Measurements from ENCODE around the gene OBP2A. TPM values are rescaled to one million over a fixed set of nuclear protein-coding genes. Genes with fewer than 3 reads are reported as not detected.
"Not testable (repeated sequence)": the region's sequence is repeated elsewhere in the genome, so short reads cannot be mapped to it uniquely, and the experiment has no call there.

The OBP2A gene
- polyA plus RNA-seq, 6 donors from 2014 or later = not detected

GRCh38 chr9:135504262-135505243, 41.4 kb upstream of the OBP2A start:
- peaks cover 0 to 11% (median 0%) of the 10 kb centered on the region in 3 donors for H3K27me3 Mint-ChIP-seq
- peaks cover 18 to 44% (median 23%) of the 10 kb centered on the region in 3 donors for H3K4me1 Mint-ChIP-seq
- peaks cover 9 to 29% of the 10 kb centered on the region in 2 donors for H3K36me3 Mint-ChIP-seq
- peaks cover 10 to 18% (median 12%) of the 10 kb centered on the region in 7 donors for H3K9me3 Mint-ChIP-seq
- peak overlapping the region in 3 of 8 donors; percentile 56 to 88 (median 57) for H3K4me3 Mint-ChIP-seq
- no peak overlapping the region for H3K27ac Mint-ChIP-seq
- ATAC-seq (ENCODE audit: low read depth in 2 of 2) = no peak
- peak; percentile 26 for DNase-seq

GRCh38 chr9:135505406-135506187, 40.3 kb upstream of the OBP2A start:
- H3K4me3 Mint-ChIP-seq = peak overlapping the region in 1 of 8 donors; percentile 15

GRCh38 chr9:135506327-135507103, 39.4 kb upstream of the OBP2A start:
- Mint-ChIP-seq H3K27ac (no peak overlapping the region), H3K36me3 (peaks cover 10 to 30% of the 10 kb centered on the region in 2 donors), H3K27me3 (peaks cover 0 to 11% (median 4%) of the 10 kb centered on the region in 3 donors), H3K4me3 (no peak overlapping the region), H3K4me1 (peaks cover 15 to 35% (median 19%) of the 10 kb centered on the region in 3 donors), H3K9me3 (peaks cover 11 to 32% (median 13%) of the 10 kb centered on the region in 7 donors)
- ATAC-seq (ENCODE audit: low read depth in 2 of 2) (no peak), DNase-seq (no peak)

More at GRCh38 chr9:135505406-135506187, 40.3 kb upstream of the OBP2A start:
- peaks cover 0 to 11% (median 0%) of the 10 kb centered on the region in 3 donors for H3K27me3 Mint-ChIP-seq
- peaks cover 10 to 30% of the 10 kb centered on the region in 2 donors for H3K36me3 Mint-ChIP-seq
- ATAC-seq (ENCODE audit: low read depth in 2 of 2) (no peak), DNase-seq (no peak)
- no peak overlapping the region for H3K27ac Mint-ChIP-seq
- H3K4me1 Mint-ChIP-seq = peaks cover 16 to 39% (median 21%) of the 10 kb centered on the region in 3 donors
- peaks cover 10 to 25% (median 13%) of the 10 kb centered on the region in 7 donors for H3K9me3 Mint-ChIP-seq

- Mint-ChIP-seq H3K4me3 (no peak overlapping the region), H3K36me3 (peaks cover 10 to 30% of the 10 kb centered on the region in 2 donors), H3K9me3 (peaks cover 11 to 32% (median 13%) of the 10 kb centered on the region in 7 donors), H3K27me3 (peaks cover 0 to 13% (median 6%) of the 10 kb centered on the region in 3 donors), H3K4me1 (peaks cover 7 to 26% (median 11%) of the 10 kb centered on the region in 3 donors), H3K27ac (no peak overlapping the region)
- ATAC-seq (ENCODE audit: low read depth in 2 of 2) (no peak), DNase-seq (no peak)
These were observed 38.6 kb upstream of the OBP2A start for GRCh38 chr9:135507104-135508035.

GRCh38 chr9:135508211-135508820, 37.6 kb upstream of the OBP2A start:
- Mint-ChIP-seq H3K36me3 (peaks cover 10 to 30% of the 10 kb centered on the region in 2 donors), H3K27ac (no peak overlapping the region), H3K9me3 (peaks cover 11 to 32% (median 13%) of the 10 kb centered on the region in 7 donors), H3K27me3 (peaks cover under 1 to 19% (median 12%) of the 10 kb centered on the region in 3 donors), H3K4me1 (peaks cover 4 to 17% (median 7%) of the 10 kb centered on the region in 3 donors), H3K4me3 (peak overlapping the region in 1 of 8 donors; percentile 62)
- ATAC-seq (ENCODE audit: low read depth in 2 of 2) (no peak), DNase-seq (no peak)

GRCh38 chr9:135509458-135509857, 36.5 kb upstream of the OBP2A start:
- ATAC-seq (ENCODE audit: low read depth in 2 of 2) (no peak), DNase-seq (no peak)
- peaks cover 10 to 29% of the 10 kb centered on the region in 2 donors for H3K36me3 Mint-ChIP-seq
- H3K27ac Mint-ChIP-seq = no peak overlapping the region
- no peak overlapping the region for H3K4me3 Mint-ChIP-seq
- peaks cover 7 to 19% (median 12%) of the 10 kb centered on the region in 3 donors for H3K27me3 Mint-ChIP-seq
- H3K9me3 Mint-ChIP-seq = peaks cover 11 to 32% (median 13%) of the 10 kb centered on the region in 7 donors
- peaks cover 3 to 8% (median 4%) of the 10 kb centered on the region in 3 donors for H3K4me1 Mint-ChIP-seq

GRCh38 chr9:135512241-135512603, 33.7 kb upstream of the OBP2A start:
- Mint-ChIP-seq H3K27ac (no peak overlapping the region), H3K36me3 (peaks cover 10 to 19% of the 10 kb centered on the region in 2 donors), H3K27me3 (peaks cover 7 to 21% (median 12%) of the 10 kb centered on the region in 3 donors), H3K4me1 (peaks cover 0 to 6% (median 0%) of the 10 kb centered on the region in 3 donors), H3K4me3 (no peak overlapping the region), H3K9me3 (peaks cover 11 to 32% (median 13%) of the 10 kb centered on the region in 7 donors)
- ATAC-seq (ENCODE audit: low read depth in 2 of 2) = no peak
- DNase-seq = no peak

GRCh38 chr9:135512904-135513303, 33.0 kb upstream of the OBP2A start:
- Mint-ChIP-seq H3K9me3 (peaks cover 9 to 31% (median 13%) of the 10 kb centered on the region in 7 donors), H3K4me3 (no peak overlapping the region), H3K27ac (no peak overlapping the region), H3K4me1 (peaks cover 0 to 6% (median 0%) of the 10 kb centered on the region in 3 donors), H3K36me3 (peaks cover 10 to 17% of the 10 kb centered on the region in 2 donors), H3K27me3 (peaks cover 14 to 19% (median 17%) of the 10 kb centered on the region in 3 donors)
- ATAC-seq (ENCODE audit: low read depth in 2 of 2) (no peak), DNase-seq (no peak)

GRCh38 chr9:135513351-135513846, 32.5 kb upstream of the OBP2A start:
- Mint-ChIP-seq H3K4me3 (no peak overlapping the region), H3K9me3 (peaks cover 6 to 27% (median 13%) of the 10 kb centered on the region in 7 donors), H3K27ac (no peak overlapping the region), H3K27me3 (peaks cover 19 to 22% (median 19%) of the 10 kb centered on the region in 3 donors), H3K4me1 (peaks cover 0 to 6% (median 0%) of the 10 kb centered on the region in 3 donors), H3K36me3 (peaks cover 10 to 12% of the 10 kb centered on the region in 2 donors)
- DNase-seq (no peak), ATAC-seq (ENCODE audit: low read depth in 2 of 2) (no peak)

- H3K27me3 Mint-ChIP-seq = peaks cover 19 to 24% (median 22%) of the 10 kb centered on the region in 3 donors
- not testable (repeated sequence) for ATAC-seq (ENCODE audit: low read depth in 2 of 2); H3K36me3 Mint-ChIP-seq; DNase-seq; H3K4me1 Mint-ChIP-seq; H3K4me3 Mint-ChIP-seq; H3K27ac Mint-ChIP-seq
- H3K9me3 Mint-ChIP-seq = peaks cover 5 to 23% (median 8%) of the 10 kb centered on the region in 7 donors
These were observed 32.0 kb upstream of the OBP2A start for GRCh38 chr9:135513906-135514305.

Data from naive B cell (primary cell).